ENCODE measurements around the gene SOCS2. TPM values are rescaled to one million over a fixed set of nuclear protein-coding genes. Genes with fewer than 3 reads are reported as not detected.

The SOCS2 gene
- total and polyA plus RNA-seq, 2 donors from 2014 or later, result 25.7 to 32.2 TPM

- H3K4me1 ChIP-seq (ENCODE audit: control insufficient read depth in 2 of 3, insufficient read depth in 2 of 3, low read depth in 1 of 3, low read length in 3 of 3), result no peaks in the 10 kb centered on the region
- no peaks in the 10 kb centered on the region for H3K27me3 ChIP-seq (ENCODE audit: control insufficient read depth, insufficient read depth, low read length)
- TF ChIP-seq CTCF (IDR thresholded peaks at IDR 0.05; ENCODE audit: borderline replicate concordance, extremely low read depth, insufficient read depth), result no peak
- no peaks in the 10 kb centered on the region for H3K36me3 ChIP-seq (ENCODE audit: control insufficient read depth in 2 of 3, insufficient read depth in 3 of 3, low read length in 3 of 3)
- H3K9ac ChIP-seq (ENCODE audit: low read length in 3 of 3), result no peak overlapping the region
- DNase-seq (no peak), FAIRE-seq (no peak)
- no peak overlapping the region for H3K27ac ChIP-seq (ENCODE audit: low read depth in 2 of 2, low read length in 2 of 2)
- no peak overlapping the region for H3K4me3 ChIP-seq (ENCODE audit: low read length in 3 of 3)
- intact Hi-C loops (cut with DNase I), result no loop called here
- H3K9me3 ChIP-seq (ENCODE audit: control insufficient read depth in 2 of 3, insufficient read depth in 1 of 3, low read length in 3 of 3), result no peaks in the 10 kb centered on the region
Measured at GRCh38 chr12:93614917-93615596, 42.6 kb downstream of the SOCS2 start.

- no peak for FAIRE-seq
Measured at GRCh38 chr12:93616584-93617101, 44.2 kb downstream of the SOCS2 start.

GRCh38 chr12:93618891-93619410, 46.5 kb downstream of the SOCS2 start:
- DNase-seq (no peak), FAIRE-seq (no peak)
- no peaks in the 10 kb centered on the region for H3K9me3 ChIP-seq (ENCODE audit: control insufficient read depth in 2 of 3, insufficient read depth in 1 of 3, low read length in 3 of 3)
- no peak overlapping the region for H3K27ac ChIP-seq (ENCODE audit: low read depth in 2 of 2, low read length in 2 of 2)
- no peak for TF ChIP-seq CTCF (IDR thresholded peaks at IDR 0.05; ENCODE audit: borderline replicate concordance, extremely low read depth, insufficient read depth)
- no peak overlapping the region for H3K4me3 ChIP-seq (ENCODE audit: low read length in 3 of 3)
- intact Hi-C loops (cut with DNase I), result no loop called here
- no peaks in the 10 kb centered on the region for H3K4me1 ChIP-seq (ENCODE audit: control insufficient read depth in 2 of 3, insufficient read depth in 2 of 3, low read depth in 1 of 3, low read length in 3 of 3)
- H3K9ac ChIP-seq (ENCODE audit: low read length in 3 of 3), result no peak overlapping the region
- H3K27me3 ChIP-seq (ENCODE audit: control insufficient read depth, insufficient read depth, low read length), result no peaks in the 10 kb centered on the region
- no peaks in the 10 kb centered on the region for H3K36me3 ChIP-seq (ENCODE audit: control insufficient read depth in 2 of 3, insufficient read depth in 3 of 3, low read length in 3 of 3)

More at GRCh38 chr12:93616584-93617101, 44.2 kb downstream of the SOCS2 start:
- Histone ChIP-seq H3K4me1 (ENCODE audit: control insufficient read depth in 2 of 3, insufficient read depth in 2 of 3, low read depth in 1 of 3, low read length in 3 of 3) (no peaks in the 10 kb centered on the region), H3K27me3 (ENCODE audit: control insufficient read depth, insufficient read depth, low read length) (no peaks in the 10 kb centered on the region), H3K27ac (ENCODE audit: low read depth in 2 of 2, low read length in 2 of 2) (no peak overlapping the region), H3K4me3 (ENCODE audit: low read length in 3 of 3) (no peak overlapping the region), H3K36me3 (ENCODE audit: control insufficient read depth in 2 of 3, insufficient read depth in 3 of 3, low read length in 3 of 3) (no peaks in the 10 kb centered on the region), H3K9me3 (ENCODE audit: control insufficient read depth in 2 of 3, insufficient read depth in 1 of 3, low read length in 3 of 3) (no peaks in the 10 kb centered on the region), H3K9ac (ENCODE audit: low read length in 3 of 3) (peak overlapping the region in 1 of 3 donors; percentile 23)
- TF ChIP-seq CTCF (IDR thresholded peaks at IDR 0.05; ENCODE audit: borderline replicate concordance, extremely low read depth, insufficient read depth), result no peak
- intact Hi-C loops (cut with DNase I), result no loop called here
- no peak for DNase-seq

Data from kidney (tissue), 14 donors.